ENCODE measurements around the gene STRN.
"Not testable (repeated sequence)": the region's sequence is repeated elsewhere in the genome, so short reads cannot be mapped to it uniquely, and the experiment has no call there.

The STRN gene

GRCh38 chr2:36964496-36965058 lies 1.8 kb downstream of the STRN start:
- in situ Hi-C loops (cut with HindIII; ENCODE audit: low sequenced_read_pairs) = no loop called here

GRCh38 chr2:36963734-36964133 lies 2.6 kb downstream of the STRN start:
- in situ Hi-C loops (cut with HindIII; ENCODE audit: low sequenced_read_pairs) = no loop called here

- in situ Hi-C loops (cut with HindIII; ENCODE audit: low sequenced_read_pairs) = no loop called here
These were observed 3.2 kb downstream of the STRN start for GRCh38 chr2:36963106-36963505.

- in situ Hi-C loops (cut with HindIII; ENCODE audit: low sequenced_read_pairs) = no loop called here
These were observed 5.6 kb downstream of the STRN start for GRCh38 chr2:36960773-36961172.

- in situ Hi-C loops (cut with HindIII; ENCODE audit: low sequenced_read_pairs) = no loop called here
These were observed 6.2 kb downstream of the STRN start for GRCh38 chr2:36960005-36960675.

GRCh38 chr2:36954977-36955607 lies 11.2 kb downstream of the STRN start:
- in situ Hi-C loops (cut with HindIII; ENCODE audit: low sequenced_read_pairs) = no loop called here

- in situ Hi-C loops (cut with HindIII; ENCODE audit: low sequenced_read_pairs) = no loop called here
These were observed 13.6 kb downstream of the STRN start for GRCh38 chr2:36952748-36953197.

- in situ Hi-C loops (cut with HindIII; ENCODE audit: low sequenced_read_pairs) = no loop called here
These were observed 14.8 kb downstream of the STRN start for GRCh38 chr2:36951574-36951973.

GRCh38 chr2:36951027-36951518 lies 15.3 kb downstream of the STRN start:
- in situ Hi-C loops (cut with HindIII; ENCODE audit: low sequenced_read_pairs) = no loop called here

- in situ Hi-C loops (cut with HindIII; ENCODE audit: low sequenced_read_pairs) = no loop called here
These were observed 16.5 kb downstream of the STRN start for GRCh38 chr2:36949845-36950244.

- in situ Hi-C loops (cut with HindIII; ENCODE audit: low sequenced_read_pairs) = not testable (repeated sequence)
These were observed 21.1 kb downstream of the STRN start for GRCh38 chr2:36945240-36945639.

- in situ Hi-C loops (cut with HindIII; ENCODE audit: low sequenced_read_pairs) = no loop called here
These were observed 24.5 kb downstream of the STRN start for GRCh38 chr2:36941867-36942266.

- in situ Hi-C loops (cut with HindIII; ENCODE audit: low sequenced_read_pairs) = not testable (repeated sequence)
These were observed 29.8 kb downstream of the STRN start for GRCh38 chr2:36936526-36936925.

GRCh38 chr2:36931688-36932087 lies 34.6 kb downstream of the STRN start:
- in situ Hi-C loops (cut with HindIII; ENCODE audit: low sequenced_read_pairs) = not testable (repeated sequence)

- in situ Hi-C loops (cut with HindIII; ENCODE audit: low sequenced_read_pairs) = not testable (repeated sequence)
These were observed 35.4 kb downstream of the STRN start for GRCh38 chr2:36930787-36931410.

- in situ Hi-C loops (cut with HindIII; ENCODE audit: low sequenced_read_pairs) = not testable (repeated sequence)
These were observed 39.9 kb downstream of the STRN start for GRCh38 chr2:36926175-36927132.

- in situ Hi-C loops (cut with HindIII; ENCODE audit: low sequenced_read_pairs) = not testable (repeated sequence)
These were observed 43.7 kb downstream of the STRN start for GRCh38 chr2:36922629-36923028.

GRCh38 chr2:36921984-36922383 lies 44.4 kb downstream of the STRN start:
- in situ Hi-C loops (cut with HindIII; ENCODE audit: low sequenced_read_pairs) = no loop called here

GRCh38 chr2:36919041-36919837 lies 47.1 kb downstream of the STRN start:
- in situ Hi-C loops (cut with HindIII; ENCODE audit: low sequenced_read_pairs) = no loop called here

- in situ Hi-C loops (cut with HindIII; ENCODE audit: low sequenced_read_pairs) = no loop called here
These were observed 48.0 kb downstream of the STRN start for GRCh38 chr2:36918307-36918706.
